Activated CD4-positive, CD25-positive, alpha-beta regulatory T cell (primary cell): ENCODE data around the gene TNFAIP2.

Experiments
- DNase-seq, 4 experiments: peaks; one replicate each; lab custom pipeline; 2025; lab: John Stamatoyannopoulos, UW

TNFAIP2 gene, protein sequence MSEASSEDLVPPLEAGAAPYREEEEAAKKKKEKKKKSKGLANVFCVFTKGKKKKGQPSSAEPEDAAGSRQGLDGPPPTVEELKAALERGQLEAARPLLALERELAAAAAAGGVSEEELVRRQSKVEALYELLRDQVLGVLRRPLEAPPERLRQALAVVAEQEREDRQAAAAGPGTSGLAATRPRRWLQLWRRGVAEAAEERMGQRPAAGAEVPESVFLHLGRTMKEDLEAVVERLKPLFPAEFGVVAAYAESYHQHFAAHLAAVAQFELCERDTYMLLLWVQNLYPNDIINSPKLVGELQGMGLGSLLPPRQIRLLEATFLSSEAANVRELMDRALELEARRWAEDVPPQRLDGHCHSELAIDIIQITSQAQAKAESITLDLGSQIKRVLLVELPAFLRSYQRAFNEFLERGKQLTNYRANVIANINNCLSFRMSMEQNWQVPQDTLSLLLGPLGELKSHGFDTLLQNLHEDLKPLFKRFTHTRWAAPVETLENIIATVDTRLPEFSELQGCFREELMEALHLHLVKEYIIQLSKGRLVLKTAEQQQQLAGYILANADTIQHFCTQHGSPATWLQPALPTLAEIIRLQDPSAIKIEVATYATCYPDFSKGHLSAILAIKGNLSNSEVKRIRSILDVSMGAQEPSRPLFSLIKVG

DNA sequence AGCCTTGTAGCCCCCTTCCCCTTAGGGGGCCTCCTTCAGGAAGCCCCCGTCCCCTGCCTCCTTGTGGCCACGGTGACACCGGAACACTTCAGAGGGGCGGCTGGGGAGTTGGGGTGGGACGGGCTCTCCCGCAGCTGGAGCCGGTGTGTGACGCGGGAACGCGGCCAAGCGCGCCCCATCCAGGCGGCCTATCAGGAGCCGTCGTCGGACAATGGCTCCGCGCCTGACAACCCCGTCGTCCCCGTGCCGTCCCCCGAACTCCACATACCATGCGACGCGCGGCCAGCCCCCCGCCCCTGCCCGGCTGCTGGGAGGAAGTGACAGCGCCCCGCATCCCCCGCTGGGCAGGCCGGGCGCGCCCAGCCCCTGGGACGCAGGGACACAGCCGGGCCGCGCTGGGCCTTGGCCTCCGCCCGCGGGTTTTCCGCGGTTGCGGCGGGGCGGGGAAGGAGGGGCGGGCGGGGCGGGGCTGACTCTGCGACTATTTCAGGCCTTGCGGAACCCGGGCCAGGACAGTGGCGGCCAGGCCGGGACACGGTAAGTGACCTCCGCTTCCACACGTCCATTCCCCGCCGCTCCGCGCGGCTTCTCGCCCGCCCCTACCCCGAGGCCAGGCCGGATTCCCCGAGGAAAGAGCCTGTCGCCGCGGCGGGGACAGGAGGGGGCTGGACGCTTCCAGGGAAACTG, at the start of gene TNFAIP2:
TNFAIP2 (plus strand) TSS at position 515 of the 687 bp plus-strand sequence. CDS start 2,997 bp downstream, outside the sequence.
- no peak for DNase-seq

DNA sequence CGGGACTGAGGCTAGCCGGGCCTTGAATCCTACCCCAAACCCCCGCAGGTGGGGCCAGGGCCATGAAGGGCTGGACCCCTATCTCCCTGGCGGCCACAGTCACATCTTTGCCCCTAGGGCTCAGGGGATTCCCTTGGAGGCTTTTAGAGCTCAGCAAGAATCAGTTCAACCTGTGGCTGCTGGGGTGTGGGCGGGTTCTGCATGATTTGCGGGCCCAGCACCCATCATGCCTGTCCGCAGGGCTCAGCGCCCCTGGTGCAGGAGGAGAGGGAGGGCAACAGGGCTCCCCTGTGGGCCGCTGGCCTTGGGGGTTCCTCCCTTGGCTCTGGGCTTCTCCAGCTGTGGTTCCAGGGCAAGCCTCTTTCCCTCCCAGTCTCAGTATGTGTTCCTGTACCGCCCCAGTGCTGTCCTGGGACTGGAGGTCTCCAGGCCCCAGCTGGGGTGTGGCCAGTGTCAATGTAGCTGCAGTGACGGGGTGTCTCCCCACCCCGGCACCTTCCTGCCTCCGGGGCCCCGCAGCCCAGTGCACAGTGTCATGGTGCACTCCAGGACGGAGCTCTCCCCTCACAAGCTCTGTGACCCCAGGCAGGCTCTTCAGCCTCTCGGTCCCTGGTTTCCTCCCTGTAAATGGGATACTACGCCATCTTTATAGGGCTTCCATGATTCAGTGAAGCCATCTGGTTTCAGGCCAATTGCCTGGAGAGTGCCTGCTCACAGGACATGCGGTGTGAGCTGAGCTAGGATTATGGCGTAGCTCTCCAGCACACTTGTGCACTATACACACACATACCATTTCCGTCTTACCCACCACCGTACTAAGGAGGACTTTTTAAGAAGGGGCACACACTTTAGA, 49.2 kb upstream of the TNFAIP2 start:
- no peak for DNase-seq

DNA sequence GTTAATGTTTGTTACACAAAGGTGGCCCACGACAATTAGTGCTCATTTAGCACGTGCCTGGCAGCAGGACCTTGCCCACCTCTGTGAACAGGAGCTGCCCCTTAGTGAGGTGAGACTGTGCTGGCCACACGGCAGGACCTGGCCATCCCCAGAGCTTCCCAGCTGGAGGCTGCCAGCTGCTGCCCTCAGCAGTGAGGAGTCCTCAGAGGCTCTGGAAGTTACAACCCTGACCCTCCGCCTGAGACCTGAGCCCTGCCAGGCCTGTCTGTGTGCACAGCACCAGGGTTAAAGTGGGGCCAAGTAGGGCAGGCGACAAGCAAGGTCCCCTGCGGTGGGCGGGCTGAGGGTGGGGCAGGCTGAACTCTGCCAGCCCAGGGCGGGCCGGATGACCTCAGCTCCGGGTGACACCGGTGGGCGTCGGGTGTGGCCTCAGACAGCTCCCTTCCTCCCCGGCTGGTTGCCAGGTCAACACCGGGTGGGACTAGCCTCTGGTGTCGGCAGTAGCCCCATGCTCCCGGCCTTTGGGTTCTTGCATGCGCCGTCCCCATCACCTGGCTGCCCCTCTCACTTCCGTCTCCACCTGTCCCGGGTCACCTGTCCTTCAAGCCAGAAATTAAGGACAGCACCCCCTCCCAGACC, 48.4 kb upstream of the TNFAIP2 start:
- DNase-seq, result no peak

DNA sequence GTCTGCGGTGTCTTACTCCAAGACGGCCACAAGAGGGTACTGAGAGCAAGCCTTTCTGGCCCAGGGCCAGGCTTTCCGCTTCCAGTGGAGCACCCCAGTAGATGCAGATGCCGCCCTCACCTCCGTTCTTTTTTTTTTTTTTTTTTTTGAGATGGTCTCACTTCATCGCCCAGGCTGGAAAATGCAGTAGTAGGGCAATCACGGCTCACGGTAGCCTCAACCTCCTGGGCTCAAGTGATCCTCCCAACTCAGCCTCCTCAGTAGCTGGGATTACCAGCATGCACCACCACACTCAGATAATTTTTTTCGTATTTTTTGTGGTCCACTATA, 44.9 kb upstream of the TNFAIP2 start:
- DNase-seq, result peak in 3 of 4 experiments; percentile 43 to 53 (median 51)

DNA sequence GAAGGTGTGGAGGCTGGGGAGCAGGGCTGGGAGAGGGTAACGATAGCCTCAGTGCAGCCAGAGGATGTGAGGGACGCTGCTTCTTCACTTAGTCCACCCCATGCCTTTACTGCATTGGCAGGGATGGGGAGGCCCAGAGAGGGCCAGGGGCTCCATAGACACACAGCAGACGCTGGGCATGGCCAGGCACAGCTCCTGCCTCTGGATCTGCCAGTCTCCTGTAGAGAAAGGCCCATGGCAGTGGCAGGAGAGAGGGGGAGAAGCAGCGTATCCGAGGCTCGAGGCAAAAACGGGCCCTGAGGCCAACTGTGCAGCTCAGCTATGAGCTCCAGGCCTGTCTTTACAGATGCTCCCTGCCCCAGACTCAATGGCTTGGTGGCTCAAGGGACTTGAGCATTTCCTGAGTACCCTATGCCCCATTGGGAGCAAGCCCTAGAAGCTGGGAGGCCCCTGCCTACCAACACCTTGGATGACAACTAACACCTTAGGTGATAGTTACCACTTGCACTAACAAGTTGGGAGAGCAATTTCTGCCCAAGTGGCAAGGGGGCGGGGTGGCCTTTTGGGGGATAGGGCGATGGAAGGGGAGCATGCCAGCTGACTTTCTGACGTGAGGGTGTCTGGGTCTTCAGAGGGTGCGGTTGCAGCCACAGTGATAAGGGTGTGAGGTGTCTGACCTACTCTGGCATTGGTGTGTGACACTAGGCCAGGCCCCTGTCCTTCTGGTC, 44.2 kb upstream of the TNFAIP2 start:
- DNase-seq, result no peak

DNA sequence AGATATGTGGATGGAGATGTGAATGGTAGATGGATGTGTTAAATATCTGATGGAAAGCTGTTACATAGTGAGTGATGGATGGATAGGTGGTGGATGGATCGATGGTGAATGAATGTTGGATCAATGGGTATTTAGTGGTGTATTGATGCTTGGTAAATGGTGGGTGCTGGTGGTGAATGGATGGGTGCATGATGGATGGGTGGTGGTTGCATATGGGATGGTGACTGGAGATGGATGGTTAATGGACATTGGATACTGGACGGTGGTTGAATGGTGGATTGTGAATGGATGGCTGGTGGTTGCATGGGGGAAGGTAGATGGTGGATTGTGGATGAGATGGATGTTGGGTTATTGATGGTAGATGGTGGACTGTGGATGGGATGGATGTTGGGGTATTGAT, 41.3 kb upstream of the TNFAIP2 start:
- no peak for DNase-seq

DNA sequence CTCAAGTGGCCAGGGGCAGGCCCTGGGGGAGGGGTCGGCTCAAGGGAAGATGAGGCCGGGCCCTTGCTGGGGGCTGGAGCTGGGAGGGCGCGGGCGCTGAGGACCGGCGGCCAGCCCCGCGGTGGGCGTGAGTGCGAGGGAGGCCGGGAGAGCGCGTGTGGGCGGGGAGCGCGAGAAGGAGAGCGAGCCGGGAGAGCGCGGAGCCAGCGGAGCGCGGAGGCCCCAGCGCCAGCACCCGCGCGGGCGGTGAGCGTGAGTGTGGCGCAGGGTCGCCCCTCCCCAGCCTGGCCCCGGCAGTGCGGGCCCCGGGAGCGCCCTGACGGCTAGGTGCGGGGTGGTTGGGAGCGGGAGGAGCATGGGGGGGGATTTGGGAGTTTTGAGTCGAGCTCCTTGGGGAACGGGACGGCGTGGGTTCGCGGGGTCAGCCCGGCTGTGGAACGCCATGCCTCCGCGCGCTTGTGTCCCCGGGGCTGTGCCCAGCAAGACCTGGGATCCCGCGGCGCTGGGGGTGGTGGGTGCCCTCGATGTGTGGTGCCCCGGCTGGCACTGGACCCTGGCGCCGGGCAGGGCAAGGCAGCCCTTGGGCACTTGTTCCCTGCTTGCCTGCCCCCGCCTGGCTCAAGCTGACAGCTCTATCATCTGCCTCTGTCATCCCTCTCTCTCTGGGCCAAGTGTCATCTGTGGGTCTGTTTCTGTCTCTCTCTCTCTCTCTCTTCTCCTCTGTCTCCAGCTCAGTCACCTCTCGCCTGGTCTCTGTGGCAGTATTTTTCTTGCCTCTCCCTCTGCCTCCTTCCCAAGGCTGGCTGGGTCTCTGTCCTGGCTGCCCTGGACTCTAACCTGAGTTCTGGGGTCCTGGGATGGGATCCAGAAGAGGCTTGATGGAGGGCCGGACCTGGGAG, 39.0 kb upstream of the TNFAIP2 start, which contains the start of gene LBHD2:
LBHD2 (plus strand) TSS at position 190 of the 899 bp plus-strand sequence. CDS start 1,803 bp downstream, outside the sequence.
- no peak for DNase-seq

DNA sequence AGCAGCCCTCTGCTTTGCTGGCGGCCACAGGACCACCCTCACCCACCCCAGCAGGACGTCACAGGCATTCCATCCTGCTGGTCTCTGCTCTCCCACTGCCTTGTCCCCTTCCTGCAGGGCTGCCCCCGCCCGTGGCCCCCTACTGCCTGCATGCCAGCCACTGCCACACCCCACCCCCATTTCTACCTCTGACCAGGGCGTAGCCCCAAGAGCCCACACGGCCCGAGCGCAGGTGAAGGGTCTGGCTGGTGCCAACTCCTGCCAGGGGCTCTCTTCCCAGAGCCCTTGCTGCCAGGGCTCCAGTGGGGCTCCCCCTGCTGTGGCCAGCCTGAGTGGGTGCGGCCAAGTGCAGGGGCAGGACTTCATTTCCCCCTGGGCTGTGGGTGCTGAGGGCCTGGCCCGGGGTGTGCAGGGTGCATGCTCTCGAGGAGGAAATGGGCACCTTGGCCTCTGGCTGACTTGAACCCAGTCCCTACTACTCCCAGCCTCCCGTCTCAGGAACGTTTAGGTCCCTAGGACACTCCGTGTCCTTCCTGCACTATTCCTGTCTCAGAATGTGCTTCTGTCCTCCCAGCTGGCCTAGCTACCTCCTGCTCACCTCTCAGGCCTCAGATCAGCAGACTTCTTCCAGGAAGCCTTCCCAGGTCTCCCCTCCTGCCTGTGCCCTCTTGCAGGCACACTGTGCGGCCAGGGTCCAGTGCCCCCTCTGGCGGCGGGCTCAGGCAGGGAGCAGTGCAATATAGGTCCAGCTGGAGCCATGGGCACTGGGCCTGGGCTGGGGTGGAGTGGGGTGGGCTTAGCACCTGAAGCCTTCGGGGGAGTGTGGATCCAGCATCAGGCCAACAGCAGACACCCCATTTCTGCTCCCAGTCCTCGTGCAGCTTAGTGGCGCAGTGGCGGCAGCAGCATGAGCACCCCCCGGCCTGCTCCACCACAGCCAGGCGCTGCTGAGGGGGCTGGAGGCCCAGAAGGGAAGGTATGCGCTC, 37.9 kb upstream of the TNFAIP2 start:
- no peak for DNase-seq

DNA sequence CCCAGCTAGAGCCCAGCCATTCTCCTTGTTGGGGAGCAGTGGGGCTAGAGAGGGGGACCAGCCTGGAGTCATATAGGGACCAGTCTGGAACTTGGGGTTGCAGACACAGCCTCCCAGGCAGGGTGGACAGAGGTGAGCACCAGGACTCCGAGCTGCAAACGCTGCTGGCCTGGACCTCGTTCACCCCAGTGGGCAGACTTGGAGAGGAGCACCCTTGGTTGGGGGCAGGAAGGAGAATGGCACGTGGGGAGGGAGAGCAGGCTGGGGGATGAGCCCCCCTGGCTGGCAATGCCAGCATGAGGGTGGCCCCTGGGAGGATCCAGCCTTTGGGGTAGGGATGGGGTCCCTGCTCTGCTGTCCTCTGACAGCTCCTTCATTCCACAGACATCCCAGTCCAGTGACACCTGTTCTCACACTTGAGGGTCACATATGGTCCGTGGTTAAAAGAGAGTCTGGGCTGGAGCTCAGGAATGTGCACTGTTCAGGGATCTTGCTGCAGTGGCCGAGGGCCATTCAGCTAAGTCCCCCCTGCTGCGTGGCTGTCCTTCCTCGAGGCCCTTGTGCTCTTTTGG, 36.4 kb upstream of the TNFAIP2 start:
- DNase-seq, result no peak

DNA sequence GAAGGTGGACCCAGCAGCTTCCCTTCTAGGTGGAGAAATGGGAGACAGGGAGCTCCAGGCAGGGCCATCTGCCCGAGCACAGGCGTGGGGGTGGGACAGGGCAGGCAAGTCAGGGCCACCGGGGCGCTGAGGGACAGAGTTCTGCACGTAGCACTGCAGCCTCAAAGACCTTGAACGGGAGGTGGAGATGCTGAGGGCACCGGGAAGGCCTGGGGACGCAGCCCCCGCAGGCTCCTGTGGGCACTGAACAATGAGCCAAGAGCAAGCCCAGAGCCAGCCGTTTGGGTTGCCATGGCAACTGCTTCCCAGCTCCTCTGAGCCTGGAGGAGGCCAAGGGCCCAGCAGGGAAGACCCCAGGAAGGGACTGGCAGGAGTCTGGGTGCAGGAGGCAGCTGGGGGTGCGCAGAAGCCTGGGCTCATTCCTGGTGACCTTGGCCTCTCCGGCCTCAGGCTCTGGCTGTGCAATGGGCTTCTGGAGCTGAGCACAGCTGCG, 35.9 kb upstream of the TNFAIP2 start:
- no peak for DNase-seq

DNA sequence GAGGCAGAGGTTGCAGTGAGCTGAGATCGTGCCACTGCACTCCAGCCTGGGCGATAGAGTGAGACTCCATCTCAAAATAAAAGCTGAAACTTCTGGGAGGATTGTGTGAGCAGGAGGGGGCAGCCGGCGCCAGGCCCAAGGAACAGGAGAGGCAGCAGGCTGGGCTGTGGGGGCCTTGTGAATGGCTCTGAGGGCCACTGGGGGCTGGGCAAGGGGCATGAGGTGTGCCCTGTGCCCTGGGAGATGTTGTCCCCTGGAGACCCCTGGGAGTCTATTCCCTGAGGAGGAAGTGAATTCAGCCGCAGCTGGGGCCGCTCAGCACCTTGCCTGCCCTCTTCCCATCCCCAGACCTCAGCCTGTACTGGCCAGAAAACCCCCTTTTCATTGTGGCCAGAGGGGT, 34.3 kb upstream of the TNFAIP2 start:
- DNase-seq, result no peak

DNA sequence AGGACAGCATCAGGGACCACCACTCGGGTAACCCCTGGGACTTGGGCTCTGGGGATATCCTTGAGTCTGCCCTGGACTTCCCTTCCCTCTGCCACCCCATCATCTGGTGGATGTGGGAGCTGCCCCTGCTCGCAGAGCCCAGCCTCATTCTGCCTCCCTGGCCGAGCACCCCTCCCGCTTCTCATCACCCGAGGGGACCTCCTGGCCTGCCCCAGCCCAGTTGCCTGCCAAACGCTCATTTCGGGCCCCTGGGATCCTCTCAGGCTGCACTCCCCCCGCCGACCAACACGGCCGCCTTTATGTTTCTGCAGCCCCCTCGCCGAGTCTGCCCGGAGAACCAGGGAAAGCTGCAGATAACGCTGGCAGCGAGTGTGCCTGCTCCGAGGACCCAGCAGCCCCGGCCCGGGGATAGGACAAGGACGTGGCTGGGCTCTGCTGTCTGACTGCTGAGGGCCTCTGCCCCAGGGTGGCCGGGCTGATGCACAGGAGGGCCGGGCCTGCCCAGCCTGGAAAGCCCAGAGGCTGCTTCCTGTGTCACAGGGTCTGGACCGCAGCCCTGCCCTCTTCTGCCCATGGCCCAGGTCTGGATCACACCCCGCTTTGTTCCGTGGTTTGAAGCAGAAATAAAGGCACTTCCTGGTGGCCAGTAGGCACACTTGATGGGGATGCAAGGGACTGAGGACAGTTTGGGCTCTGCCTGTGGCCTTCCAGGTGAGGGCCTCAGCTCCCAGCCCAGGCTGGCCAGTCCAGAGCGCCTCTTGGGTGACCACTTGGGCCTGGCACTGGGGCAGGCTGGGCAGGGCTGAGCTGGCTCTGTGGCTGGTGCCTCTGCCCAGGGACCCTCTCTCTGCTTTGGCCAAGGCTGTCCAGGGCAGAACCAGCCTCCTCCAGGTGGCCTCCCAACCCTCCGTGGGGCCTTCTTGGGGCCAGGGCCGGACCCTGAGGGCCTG, 33.6 kb upstream of the TNFAIP2 start:
- no peak for DNase-seq

DNA sequence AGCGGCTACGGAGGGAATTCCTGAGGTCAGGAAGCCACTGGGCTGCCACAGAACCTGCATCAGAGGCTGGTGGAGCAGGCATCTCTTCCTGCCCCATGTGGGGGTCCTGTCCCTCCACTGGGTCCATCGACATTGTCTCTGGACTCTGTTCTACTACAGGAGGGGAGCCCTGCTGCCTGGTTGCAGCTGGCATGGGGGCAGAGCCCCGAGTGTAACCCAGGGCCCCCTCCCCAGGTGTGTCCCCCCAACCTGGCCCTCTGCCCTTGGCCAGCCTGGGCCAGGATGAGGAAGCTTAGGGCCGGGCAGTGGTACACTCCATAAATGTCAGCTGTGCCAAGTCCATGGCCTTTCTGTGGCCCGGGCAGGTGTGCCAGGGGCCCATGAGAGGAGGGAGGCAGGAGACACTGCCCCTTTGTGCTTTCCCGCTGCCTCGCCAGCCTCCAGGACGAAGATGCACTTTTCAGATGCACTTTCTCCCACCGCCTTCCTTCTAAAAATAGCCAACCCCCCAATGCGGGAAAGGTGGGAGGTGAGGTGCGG, 32.7 kb upstream of the TNFAIP2 start:
- DNase-seq, result no peak

DNA sequence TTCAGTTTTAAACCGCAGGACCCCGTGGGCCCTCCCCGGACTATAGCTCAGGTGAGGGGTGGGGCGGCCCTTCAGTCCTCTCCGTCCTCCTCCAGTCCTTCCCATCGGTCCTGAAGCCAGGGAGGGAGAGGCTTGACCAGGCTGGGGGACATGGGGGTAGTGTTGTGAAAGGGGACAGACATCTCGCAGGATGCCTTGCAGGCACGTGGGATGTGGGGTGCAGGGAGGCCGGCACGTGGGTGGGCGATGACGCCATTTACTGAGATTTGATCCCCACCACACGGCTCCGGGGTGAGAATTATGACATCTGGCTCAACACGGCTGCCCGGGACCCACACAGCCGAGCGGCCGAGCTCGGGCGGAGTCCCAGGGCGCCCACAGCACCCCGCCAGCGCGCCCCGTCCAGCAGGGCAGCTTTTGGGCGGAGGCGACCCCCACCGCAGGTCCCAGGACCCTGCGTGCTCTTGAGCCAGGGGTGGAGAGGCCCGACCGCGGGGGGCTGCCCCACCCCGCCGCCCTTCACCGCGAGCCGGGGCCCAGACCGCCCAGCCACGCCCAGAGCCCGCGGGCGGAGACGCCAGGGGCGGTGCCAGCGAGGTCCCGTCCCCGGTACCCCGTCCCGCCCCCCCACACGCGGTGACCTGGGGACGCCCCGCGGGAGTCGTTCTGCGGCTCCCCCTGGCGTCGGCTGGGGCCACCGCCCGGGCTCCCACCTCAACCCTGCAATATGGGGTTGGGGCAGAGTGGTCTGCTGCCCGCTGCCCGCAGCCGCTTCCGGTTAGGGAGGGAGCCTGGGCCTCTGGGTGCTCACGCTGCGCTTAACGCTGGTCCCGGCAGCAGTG, 32.0 kb upstream of the TNFAIP2 start:
- peak; percentile 58 to 66 (median 62) for DNase-seq

DNA sequence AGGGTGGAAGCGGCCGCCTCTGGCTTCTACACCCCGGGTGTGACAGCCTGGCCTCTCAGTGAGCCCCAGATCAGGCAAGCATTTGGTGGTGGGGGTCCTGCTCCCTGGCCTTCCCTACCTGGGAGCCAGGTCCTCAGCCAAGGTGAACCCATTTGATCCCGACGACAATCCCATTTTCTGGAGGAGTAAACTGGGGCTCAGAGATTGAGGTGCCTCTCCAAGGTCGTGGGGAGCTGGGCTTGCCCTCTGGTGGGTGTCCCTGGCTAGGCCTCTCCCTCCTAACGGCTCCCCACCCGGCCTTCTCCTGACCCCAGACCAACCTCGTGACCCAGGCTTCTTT, 31.4 kb upstream of the TNFAIP2 start:
- DNase-seq, result no peak
